ENCODE results near the gene LAD1.

Gene LAD1

GRCh38 chr1:201345081-201345355, 54.1 kb downstream of the LAD1 start:
- Histone ChIP-seq H2AFZ (ENCODE audit: low read length) (no peak overlapping the region), H4K20me1 (ENCODE audit: insufficient read depth, low read length) (no peaks in the 10 kb centered on the region), H3K9ac (ENCODE audit: low read length) (no peak overlapping the region), H3K4me1 (ENCODE audit: insufficient read depth, low read length, severe bottlenecking) (no peaks in the 10 kb centered on the region), H3K27me3 (ENCODE audit: insufficient read depth, low read length) (peaks cover 4% of the 10 kb centered on the region; the same call in 1 of the 2 replicates), H3K4me3 (ENCODE audit: low read depth, low read length, poor library complexity, severe bottlenecking) (no peak overlapping the region), H3F3A (ENCODE audit: insufficient read depth, low read length) (no peaks in the 10 kb centered on the region), H3K79me2 (ENCODE audit: insufficient read depth, low read length) (no peaks in the 10 kb centered on the region), H3K9me3 (ENCODE audit: low read length) (no peaks in the 10 kb centered on the region), H3K9me2 (ENCODE audit: low read depth, low read length) (no peaks in the 10 kb centered on the region), H3K4me2 (ENCODE audit: low read length) (no peak overlapping the region), H3K27ac (ENCODE audit: low read depth, low read length, poor library complexity, severe bottlenecking) (no peak overlapping the region), H3K36me3 (ENCODE audit: insufficient read depth, low read length) (no peaks in the 10 kb centered on the region)
- TF ChIP-seq CTCF (IDR thresholded peaks at IDR 0.05; ENCODE audit: low read length) (no peak), EZH2 (IDR thresholded peaks at IDR 0.05; ENCODE audit: borderline replicate concordance, low read length) (no peak)

GRCh38 chr1:201344206-201345080, 54.7 kb downstream of the LAD1 start:
- Histone ChIP-seq H3K27ac (ENCODE audit: low read depth, low read length, poor library complexity, severe bottlenecking) (no peak overlapping the region), H3K4me1 (ENCODE audit: insufficient read depth, low read length, severe bottlenecking) (no peaks in the 10 kb centered on the region), H3K9me2 (ENCODE audit: low read depth, low read length) (no peaks in the 10 kb centered on the region), H3K4me2 (ENCODE audit: low read length) (no peak overlapping the region), H3K4me3 (ENCODE audit: low read depth, low read length, poor library complexity, severe bottlenecking) (no peak overlapping the region), H3K79me2 (ENCODE audit: insufficient read depth, low read length) (no peaks in the 10 kb centered on the region), H3F3A (ENCODE audit: insufficient read depth, low read length) (no peaks in the 10 kb centered on the region), H3K36me3 (ENCODE audit: insufficient read depth, low read length) (no peaks in the 10 kb centered on the region), H3K9me3 (ENCODE audit: low read length) (no peaks in the 10 kb centered on the region), H3K9ac (ENCODE audit: low read length) (no peak overlapping the region), H2AFZ (ENCODE audit: low read length) (no peak overlapping the region), H3K27me3 (ENCODE audit: insufficient read depth, low read length) (peaks cover 4% of the 10 kb centered on the region; the same call in 1 of the 2 replicates), H4K20me1 (ENCODE audit: insufficient read depth, low read length) (no peaks in the 10 kb centered on the region)
- TF ChIP-seq EZH2 (IDR thresholded peaks at IDR 0.05; ENCODE audit: borderline replicate concordance, low read length) (no peak), CTCF (IDR thresholded peaks at IDR 0.05; ENCODE audit: low read length) (no peak)

GRCh38 chr1:201341377-201341776, 57.7 kb downstream of the LAD1 start:
- H3K9me3 ChIP-seq (ENCODE audit: low read length): no peaks in the 10 kb centered on the region

More at GRCh38 chr1:201341377-201341776, 57.7 kb downstream of the LAD1 start:
- Histone ChIP-seq H3K4me3 (ENCODE audit: low read depth, low read length, poor library complexity, severe bottlenecking) (no peak overlapping the region), H3F3A (ENCODE audit: insufficient read depth, low read length) (no peaks in the 10 kb centered on the region), H3K36me3 (ENCODE audit: insufficient read depth, low read length) (no peaks in the 10 kb centered on the region), H3K27me3 (ENCODE audit: insufficient read depth, low read length) (peaks cover 4% of the 10 kb centered on the region; the same call in 1 of the 2 replicates), H3K4me1 (ENCODE audit: insufficient read depth, low read length, severe bottlenecking) (no peaks in the 10 kb centered on the region), H3K9ac (ENCODE audit: low read length) (no peak overlapping the region), H3K27ac (ENCODE audit: low read depth, low read length, poor library complexity, severe bottlenecking) (no peak overlapping the region), H3K9me2 (ENCODE audit: low read depth, low read length) (no peaks in the 10 kb centered on the region), H3K4me2 (ENCODE audit: low read length) (no peak overlapping the region), H3K79me2 (ENCODE audit: insufficient read depth, low read length) (no peaks in the 10 kb centered on the region), H2AFZ (ENCODE audit: low read length) (no peak overlapping the region), H4K20me1 (ENCODE audit: insufficient read depth, low read length) (no peaks in the 10 kb centered on the region)
- TF ChIP-seq CTCF (IDR thresholded peaks at IDR 0.05; ENCODE audit: low read length) (no peak), EZH2 (IDR thresholded peaks at IDR 0.05; ENCODE audit: borderline replicate concordance, low read length) (no peak)

All from OCI-LY1 (cell line).